Ishikawa (cell line): ENCODE data around the gene TNNI3K.

Experiments
- CEBPB ChIP-seq: IDR thresholded peaks from 2 replicates; pipeline ENCODE4 v1.6.1; 2012
- CREB1 ChIP-seq: IDR thresholded peaks from 2 replicates; pipeline ENCODE4 v1.6.1; 2012; ENCODE audit warnings: low read depth
- EGR1 ChIP-seq: IDR thresholded peaks from 2 replicates; pipeline ENCODE4 v1.6.1; 2012
- EP300 ChIP-seq: IDR thresholded peaks from 2 replicates; pipeline ENCODE4 v1.6.1; 2012; ENCODE audit warnings: borderline replicate concordance
- FOXM1 ChIP-seq: IDR thresholded peaks from 2 replicates; pipeline ENCODE4 v1.6.1; 2012; ENCODE audit warnings: low read depth, borderline replicate concordance
- NFIC ChIP-seq: IDR thresholded peaks from 2 replicates; pipeline ENCODE4 v1.6.1; 2012
- RAD21 ChIP-seq: IDR thresholded peaks from 2 replicates; pipeline ENCODE4 v1.6.1; 2012; ENCODE audit warnings: low read depth
- REST ChIP-seq: IDR thresholded peaks from 2 replicates; pipeline ENCODE4 v1.6.1; 2012; ENCODE audit warnings: low read depth, mild to moderate bottlenecking
- TAF1 ChIP-seq: IDR thresholded peaks from 2 replicates; pipeline ENCODE4 v1.6.1; 2012; ENCODE audit warnings: low read depth, mild to moderate bottlenecking
- TCF12 ChIP-seq: IDR thresholded peaks from 2 replicates; pipeline ENCODE4 v1.6.1; 2012; ENCODE audit warnings: low read depth
- TEAD4 ChIP-seq: IDR thresholded peaks from 2 replicates; pipeline ENCODE4 v1.6.1; 2012
- USF1 ChIP-seq: IDR thresholded peaks from 2 replicates; pipeline ENCODE4 v1.6.1; 2012
- YY1 ChIP-seq: IDR thresholded peaks from 2 replicates; pipeline ENCODE4 v1.6.1; 2012; ENCODE audit warnings: low read depth
- ZBTB7A ChIP-seq: IDR thresholded peaks from 2 replicates; pipeline ENCODE4 v1.6.1; 2012; ENCODE audit warnings: low read depth
- TF ChIP-seq, protein P1 (sequence below): IDR thresholded peaks from 2 replicates; pipeline ENCODE4 v1.6.1; 2012

Gene TNNI3K

DNA sequence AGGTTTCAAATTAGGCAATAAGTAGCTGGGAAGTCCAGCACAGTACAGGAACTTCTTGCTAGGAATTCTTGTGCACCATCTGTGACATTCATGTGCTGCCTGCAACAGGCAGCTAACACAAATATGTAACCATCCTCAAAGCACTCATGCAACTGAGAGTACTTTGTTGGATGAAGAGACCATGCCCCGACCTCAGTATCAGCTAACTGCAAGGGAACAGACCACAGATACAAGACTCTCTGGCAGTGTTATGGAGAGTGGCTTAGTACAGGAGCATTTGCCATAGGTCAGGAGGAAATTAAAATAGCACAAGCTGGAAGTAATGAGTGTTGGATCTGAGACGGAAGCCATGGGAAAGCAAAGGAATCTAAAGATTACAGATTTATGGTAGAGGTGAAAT is 153.7 kb downstream of the TNNI3K start:
- TF ChIP-seq NFIC (no peak), EGR1 (no peak), EP300 (no peak), CREB1 (no peak), RAD21 (no peak), TAF1 (no peak), REST (no peak), FOXM1 (no peak), TCF12 (no peak), USF1 (no peak), ZBTB7A (no peak), YY1 (no peak), CEBPB (no peak), TEAD4 (no peak)
- TF ChIP-seq, protein P1, sequence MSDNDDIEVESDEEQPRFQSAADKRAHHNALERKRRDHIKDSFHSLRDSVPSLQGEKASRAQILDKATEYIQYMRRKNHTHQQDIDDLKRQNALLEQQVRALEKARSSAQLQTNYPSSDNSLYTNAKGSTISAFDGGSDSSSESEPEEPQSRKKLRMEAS, result no peak

DNA sequence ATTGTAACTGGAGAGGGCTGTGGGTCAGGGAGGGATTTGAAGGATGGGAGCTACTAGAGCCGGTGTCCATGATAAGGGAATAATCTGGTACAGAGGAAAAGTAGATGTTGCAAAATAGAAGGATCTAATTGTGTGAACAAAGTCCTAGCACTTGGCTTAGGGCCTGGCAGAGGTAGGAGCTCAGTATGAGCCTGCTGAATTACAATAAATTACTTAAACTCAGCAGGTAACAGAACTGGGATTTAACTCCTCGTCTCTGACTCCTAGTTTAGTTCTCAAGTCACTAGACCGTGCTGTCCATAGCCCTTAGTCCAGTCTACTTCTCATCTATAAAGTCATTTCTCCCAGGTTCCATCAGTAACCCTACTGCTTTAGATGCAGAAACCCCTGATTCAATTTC is 157.0 kb downstream of the TNNI3K start:
- TF ChIP-seq TAF1, result no peak

- TF ChIP-seq TEAD4, result no peak
- TF ChIP-seq TAF1, result no peak
- TF ChIP-seq FOXM1, result no peak
- TF ChIP-seq USF1, result no peak
- TF ChIP-seq EGR1, result no peak
- no peak for TF ChIP-seq CEBPB
- TF ChIP-seq ZBTB7A, result no peak
- TF ChIP-seq YY1, result no peak
- TF ChIP-seq TCF12, result no peak
- no peak for TF ChIP-seq NFIC
- TF ChIP-seq RAD21, result no peak
- TF ChIP-seq, protein P1, result no peak
- TF ChIP-seq CREB1, result no peak
Observed at GRCh38 chr1:74392840-74393239, 157.7 kb downstream of the TNNI3K start.

GRCh38 chr1:74395571-74395970 is 160.4 kb downstream of the TNNI3K start:
- no peak for TF ChIP-seq YY1
- TF ChIP-seq TEAD4, result no peak
- TF ChIP-seq ZBTB7A, result no peak
- no peak for TF ChIP-seq NFIC
- no peak for TF ChIP-seq REST
- TF ChIP-seq, protein P1, result no peak
- no peak for TF ChIP-seq RAD21
- no peak for TF ChIP-seq CEBPB
- no peak for TF ChIP-seq TCF12

DNA sequence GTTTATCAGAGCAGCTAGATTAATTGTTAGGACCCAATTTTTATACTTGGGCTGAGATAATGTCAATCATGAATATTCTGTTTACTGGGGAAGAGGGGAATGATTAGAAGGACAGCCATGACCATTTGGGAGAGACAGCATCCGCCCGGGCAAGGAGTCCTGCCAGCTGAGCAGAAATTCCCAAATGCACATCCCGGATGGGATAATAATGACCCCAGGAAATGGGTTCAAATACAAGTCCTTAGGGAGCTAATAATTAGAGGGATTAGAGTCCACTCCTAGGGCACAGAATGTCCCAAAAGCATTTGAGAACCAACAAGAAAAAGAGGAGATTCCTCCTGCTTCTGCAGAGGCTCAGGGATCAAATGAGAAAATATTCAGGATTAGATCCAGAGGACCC is 161.3 kb downstream of the TNNI3K start:
- no peak for TF ChIP-seq ZBTB7A
- TF ChIP-seq CREB1, result no peak
- no peak for TF ChIP-seq RAD21
- no peak for TF ChIP-seq FOXM1
- no peak for TF ChIP-seq TCF12
- TF ChIP-seq CEBPB, result no peak
- no peak for TF ChIP-seq NFIC
- no peak for TF ChIP-seq TEAD4
- TF ChIP-seq TAF1, result no peak
- no peak for TF ChIP-seq EGR1
- TF ChIP-seq YY1, result no peak
- no peak for TF ChIP-seq USF1
- TF ChIP-seq, protein P1, result no peak
- no peak for TF ChIP-seq REST
